SKM-1 (cell line): ENCODE results near the gene CNOT3.
"Not testable (repeated sequence)": the region's sequence is repeated elsewhere in the genome, so short reads cannot be mapped to it uniquely, and the experiment has no call there.

ENCODE experiments used
- DNase-seq: peaks from one replicate; lab custom pipeline; 2025; ENCODE audit not compliant: unreplicated experiment; lab: John Stamatoyannopoulos, UW

CNOT3 gene

GRCh38 chr19:54137699-54138488 lies at the start of gene CNOT3:
TSS of gene CNOT3 (plus strand) at chr19:54137762. CDS start at chr19:54142979, 5,217 bp downstream.
- no peak for DNase-seq

DNA sequence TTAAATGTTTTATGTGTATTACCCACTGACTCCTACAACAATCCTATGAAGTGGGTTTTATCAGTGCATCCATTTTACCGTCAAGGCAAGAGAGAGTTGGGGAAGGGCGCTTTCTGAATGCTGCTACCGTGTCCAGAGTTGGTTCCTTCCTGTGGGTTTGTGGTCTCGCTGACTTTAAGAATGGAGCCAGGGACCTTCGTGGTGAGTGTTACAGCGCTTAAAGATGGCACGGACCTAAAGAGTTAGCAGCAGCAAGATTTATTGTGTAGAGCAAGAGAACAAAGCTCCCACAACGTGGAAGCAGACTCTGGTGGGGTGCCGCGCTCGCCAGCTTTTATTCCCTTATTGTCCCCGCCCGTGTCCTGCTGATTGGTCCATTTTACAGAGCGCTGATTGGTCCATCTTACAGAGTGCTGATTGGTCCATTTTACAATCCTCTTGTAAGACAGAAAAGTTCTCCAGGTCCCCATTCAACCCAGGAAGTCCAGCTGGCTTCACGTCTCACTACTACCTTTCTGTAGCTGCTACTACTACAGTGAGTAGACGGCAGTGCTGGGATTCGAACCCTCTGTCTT lies 43.0 kb upstream of the CNOT3 start:
- DNase-seq: no peak

- DNase-seq: no peak
Measured at GRCh38 chr19:54095136-54095858, 42.3 kb upstream of the CNOT3 start.

- not testable (repeated sequence) for DNase-seq
Measured at GRCh38 chr19:54095859-54096616, 41.5 kb upstream of the CNOT3 start.

GRCh38 chr19:54096617-54097106 lies 40.9 kb upstream of the CNOT3 start:
- no peak for DNase-seq

GRCh38 chr19:54099190-54099902 lies 38.2 kb upstream of the CNOT3 start:
- no peak for DNase-seq

DNA sequence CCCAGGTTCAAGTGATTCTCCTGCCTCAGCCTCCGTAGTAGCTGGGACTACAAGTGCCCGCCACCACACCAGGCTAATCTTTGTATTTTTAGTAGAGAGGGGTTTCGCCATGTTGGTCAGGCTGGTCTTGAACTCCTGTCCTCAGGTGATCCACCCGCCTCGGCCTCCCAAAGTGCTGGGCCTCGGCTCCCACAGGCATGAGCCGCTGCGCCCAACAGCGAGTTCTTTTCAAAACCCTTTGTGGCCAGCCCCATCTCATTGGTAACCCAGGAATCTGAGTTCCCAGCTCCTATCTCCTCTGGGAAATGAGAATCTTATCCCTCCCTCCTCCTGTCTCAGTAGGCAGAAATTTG lies 37.7 kb upstream of the CNOT3 start:
- not testable (repeated sequence) for DNase-seq

DNA sequence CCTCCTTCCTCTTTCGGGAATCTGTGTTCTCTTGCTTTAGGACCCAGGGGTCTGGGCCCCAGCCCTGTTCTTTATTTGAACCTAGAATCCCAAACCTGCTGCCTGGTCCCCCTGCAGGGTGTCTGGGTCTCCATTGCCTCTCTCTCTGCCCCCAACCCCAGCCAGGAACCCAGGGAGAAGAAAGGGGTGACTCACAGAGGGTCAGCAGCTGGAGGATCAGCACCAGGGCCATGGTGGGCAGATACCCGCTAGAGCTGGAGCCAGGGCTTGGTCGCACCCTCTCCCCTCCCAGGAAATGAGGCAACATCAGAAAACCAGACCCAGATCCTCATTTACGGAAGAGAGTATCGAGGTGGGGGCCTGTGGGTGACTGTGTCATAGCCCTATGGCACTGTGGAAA lies 37.0 kb upstream of the CNOT3 start, which contains the start of gene OSCAR:
Gene OSCAR (minus strand): TSS at position 243 of the 400 bp plus-strand sequence. CDS start 11 bp downstream, at position 232.
- DNase-seq: peak; percentile 10

DNA sequence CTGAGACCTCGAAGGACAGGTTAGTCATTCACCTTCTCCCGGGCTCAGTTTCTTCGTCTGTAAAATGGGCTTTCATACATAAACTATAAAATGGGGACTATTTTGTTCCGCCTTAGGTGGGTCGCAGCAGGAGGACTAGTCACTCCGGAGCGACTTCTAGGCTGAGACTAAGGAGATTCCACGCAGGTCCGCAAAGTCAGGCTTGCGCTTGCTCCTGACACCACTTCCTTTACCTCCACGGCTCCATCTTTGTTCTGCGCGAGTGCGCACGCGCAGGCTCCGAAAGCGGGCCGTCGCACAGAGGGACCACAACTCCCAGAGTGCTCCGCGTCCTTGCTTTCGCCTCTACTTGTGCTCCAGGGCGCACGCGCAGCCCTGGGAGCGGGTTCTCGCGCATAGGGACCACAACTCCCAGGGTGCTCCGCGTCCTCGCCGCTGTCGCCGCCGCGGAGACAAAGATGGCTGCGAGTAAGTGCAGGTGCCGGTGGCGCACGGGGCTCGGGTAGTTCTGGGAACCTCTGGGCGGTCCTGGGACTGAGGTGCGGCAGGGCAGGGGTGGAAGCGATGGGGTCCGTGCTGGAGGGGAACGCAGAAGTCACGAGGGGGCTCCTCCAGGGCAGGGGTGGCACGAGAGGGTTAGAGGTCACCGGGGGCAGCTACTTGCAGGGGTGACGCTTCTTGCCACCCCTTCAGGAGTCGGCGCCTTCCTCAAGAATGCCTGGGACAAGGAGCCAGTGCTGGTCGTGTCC lies 35.0 kb upstream of the CNOT3 start, which contains the start of gene NDUFA3:
Gene NDUFA3 (plus strand): TSS at position 435 of the 749 bp plus-strand sequence. CDS start 24 bp downstream, at position 459.
- peak; percentile 60 for DNase-seq

GRCh38 chr19:54104998-54105715 lies 32.4 kb upstream of the CNOT3 start:
- DNase-seq: no peak

- DNase-seq: no peak
Measured at GRCh38 chr19:54105796-54106195, 31.8 kb upstream of the CNOT3 start.

DNA sequence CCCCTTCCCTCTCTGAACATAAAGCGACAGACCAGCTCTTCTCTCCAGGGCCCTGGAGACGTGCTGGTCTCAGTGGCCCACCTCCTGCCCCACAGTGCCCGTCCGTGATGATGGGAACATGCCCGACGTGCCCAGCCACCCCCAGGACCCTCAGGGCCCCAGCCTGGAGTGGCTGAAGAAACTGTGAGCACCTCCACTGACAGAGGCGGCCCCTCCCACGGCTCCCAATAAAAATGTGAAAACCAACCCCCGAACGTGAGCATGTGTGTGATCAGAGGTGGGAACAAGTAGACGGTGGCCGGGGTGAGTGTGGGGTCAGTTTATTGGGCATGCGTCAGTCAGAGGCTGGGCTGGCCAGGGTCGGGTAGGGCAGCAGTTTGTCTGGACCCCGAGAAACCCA lies 30.8 kb upstream of the CNOT3 start:
- no peak for DNase-seq

DNA sequence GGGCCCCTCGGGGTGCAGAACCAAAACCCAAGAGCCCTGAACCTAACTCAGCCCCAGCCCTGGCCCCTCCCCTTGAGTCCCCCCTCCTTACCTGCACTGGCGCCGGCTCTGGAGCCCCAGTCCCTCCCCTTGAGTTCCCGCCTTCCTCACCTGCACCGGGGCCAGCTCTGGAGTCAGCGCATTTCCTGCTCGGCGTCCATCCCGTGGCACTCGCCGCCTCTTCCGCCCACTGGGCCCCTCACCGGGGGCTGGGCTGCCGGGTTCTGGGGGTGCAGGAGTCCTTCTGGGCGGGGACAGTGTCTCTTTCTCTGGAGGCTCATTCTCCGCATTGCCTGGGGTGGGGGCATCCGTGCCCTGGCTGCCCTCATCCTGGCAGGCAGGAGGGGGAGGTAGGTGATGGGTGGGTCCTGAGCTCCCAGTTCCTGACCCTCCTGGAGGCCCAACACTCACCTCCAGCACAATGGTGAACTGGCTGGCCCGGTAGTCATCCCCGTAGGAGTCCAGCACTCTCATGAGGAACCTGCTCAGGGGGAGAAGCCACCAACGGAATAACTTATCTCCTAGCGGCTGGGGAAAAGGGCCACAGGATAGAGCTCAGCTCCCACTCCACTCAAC lies 29.6 kb upstream of the CNOT3 start:
- DNase-seq: no peak

DNA sequence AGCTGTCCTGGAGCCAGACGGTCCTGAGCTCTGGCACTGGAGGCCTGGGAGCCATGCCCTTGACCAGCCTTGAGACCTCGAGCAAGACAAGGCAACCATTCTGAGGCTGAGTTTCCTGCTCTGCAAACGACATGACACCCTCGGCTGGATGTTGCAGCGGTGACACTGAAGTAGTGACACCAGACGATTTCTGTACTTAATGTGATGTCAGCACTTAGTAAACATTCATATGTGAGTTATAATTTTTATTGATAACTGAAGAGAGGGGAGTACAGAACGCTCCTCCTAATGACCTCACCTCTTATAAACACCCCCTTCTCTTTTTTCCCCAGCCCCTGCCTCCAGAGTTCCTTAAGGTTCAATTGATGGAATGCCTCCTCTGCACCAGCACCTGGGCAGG lies 29.1 kb upstream of the CNOT3 start:
- no peak for DNase-seq

DNA sequence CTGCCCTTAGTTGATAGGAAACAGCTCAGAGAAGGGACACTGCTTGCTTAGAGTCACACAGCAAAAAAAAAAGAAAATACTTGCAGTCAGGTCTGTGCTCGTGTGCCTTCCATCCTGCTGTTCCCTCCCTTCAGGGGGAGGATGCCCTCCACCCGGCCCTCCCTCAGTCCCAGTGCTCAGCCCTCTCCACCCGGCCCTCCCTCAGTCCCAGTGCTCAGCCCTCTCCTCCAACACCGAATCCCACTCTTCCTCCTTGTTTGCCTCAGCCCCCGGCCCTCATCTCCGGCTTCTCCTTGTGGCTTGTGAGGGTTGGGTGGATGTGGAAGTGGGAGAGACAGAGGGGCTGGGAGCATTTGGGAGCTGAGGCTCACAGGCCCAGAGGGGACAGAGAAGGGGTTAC lies 27.9 kb upstream of the CNOT3 start:
- no peak for DNase-seq

GRCh38 chr19:54114340-54115108 lies 23.0 kb upstream of the CNOT3 start:
- DNase-seq: no peak

DNA sequence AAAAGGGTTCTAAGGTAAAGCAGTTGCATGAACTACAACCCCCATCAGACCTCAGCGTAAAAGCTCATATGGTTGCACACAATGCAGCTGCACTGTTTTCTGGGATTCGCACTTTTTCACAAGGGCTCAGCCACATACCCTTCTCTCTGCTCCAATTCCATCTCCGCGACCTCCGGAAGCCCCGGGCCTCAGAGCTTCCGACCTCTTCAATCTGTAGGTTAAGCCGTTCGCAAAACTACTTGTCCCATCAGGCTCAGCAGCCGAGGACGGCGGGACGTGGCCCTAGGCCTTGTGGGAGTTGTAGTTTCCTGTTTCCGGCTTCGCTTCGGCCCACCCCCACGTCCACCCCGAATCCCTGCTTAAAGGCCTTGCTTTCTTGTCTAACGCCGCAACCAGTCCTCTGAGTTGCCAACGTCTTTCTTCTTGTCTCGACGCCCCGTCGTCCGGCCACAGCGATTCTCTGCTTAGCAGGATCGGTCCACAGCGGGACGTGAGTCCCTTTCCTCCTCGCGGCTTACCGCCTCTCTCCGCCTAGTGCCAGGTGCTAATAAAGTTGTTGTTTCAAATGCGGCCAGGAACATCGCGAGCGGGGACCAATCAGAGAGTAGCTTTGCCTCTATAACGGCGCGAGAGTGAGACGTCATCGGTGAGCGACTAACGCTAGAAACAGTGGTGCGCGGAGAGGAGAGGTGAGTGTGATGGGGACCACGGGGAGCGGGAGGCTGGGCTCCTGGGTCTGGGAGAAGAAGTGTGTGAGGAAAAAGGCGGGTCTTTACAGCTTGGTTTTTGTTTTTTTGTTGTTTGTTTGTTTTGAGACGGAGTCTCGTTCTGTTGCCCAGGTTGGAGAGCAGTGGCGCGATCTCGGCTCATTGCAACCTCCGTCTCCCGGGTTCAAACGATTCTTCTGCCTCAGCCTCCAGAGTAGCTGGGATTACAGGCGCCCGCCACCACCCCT lies 22.2 kb upstream of the CNOT3 start, which contains the start of the genes PRPF31 and TFPT:
Gene PRPF31 (plus strand): TSS at position 646 of the 955 bp plus-strand sequence. CDS start 2,525 bp downstream, outside the sequence.
Gene TFPT (minus strand): TSS at position 549 of the 955 bp plus-strand sequence. CDS start 388 bp downstream, at position 161.
- DNase-seq: peak; percentile 73
